Measurements from ENCODE around the gene TNF.
A peak's percentile ranks its signal among the peaks of the same experiment; 100 is the strongest.
"Not testable (repeated sequence)": the region's sequence is repeated elsewhere in the genome, so short reads cannot be mapped to it uniquely, and the experiment has no call there.

The TNF gene

DNA sequence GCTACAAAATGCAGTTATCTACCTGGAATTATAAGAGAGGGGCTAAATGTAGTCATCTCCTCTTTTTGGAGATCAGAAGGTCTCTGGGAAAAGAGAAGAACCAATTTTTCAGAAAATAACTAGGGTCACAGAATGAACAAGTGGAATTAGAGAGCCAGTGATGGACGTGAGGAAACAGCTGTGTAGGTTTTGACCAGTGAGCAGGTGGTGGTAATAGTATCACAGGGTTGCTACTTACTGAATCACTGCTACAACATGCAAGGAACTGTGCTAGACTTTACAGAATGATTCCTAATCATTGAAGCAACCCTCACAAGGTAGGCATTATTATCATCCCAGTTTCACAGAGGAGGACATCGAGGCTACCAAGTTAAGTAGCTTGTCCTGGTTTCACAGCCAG is 30.7 kb upstream of the TNF start:
- DNase-seq (ENCODE audit: low read depth in 2 of 2) = no peak

DNA sequence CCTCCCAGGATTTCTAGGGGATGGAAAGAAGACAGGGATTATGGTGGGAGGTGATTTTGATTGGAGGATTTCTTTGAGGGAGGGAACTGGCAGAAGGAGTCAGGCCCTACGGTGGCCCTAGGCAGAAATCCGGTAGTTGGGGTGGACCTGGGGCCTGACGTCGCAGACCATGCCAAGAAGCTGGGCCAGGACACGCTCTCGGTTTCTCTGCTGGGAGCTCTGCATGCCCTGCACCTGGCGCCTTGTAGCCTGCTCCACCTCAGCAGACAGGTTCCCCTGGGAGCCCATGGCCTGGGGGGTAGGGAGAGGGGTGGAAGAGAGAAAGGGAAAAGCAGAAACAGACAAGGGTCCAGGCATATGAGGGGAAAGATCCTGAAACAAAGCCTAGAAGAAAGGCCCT is 30.1 kb upstream of the TNF start:
- no peak for DNase-seq (ENCODE audit: low read depth in 2 of 2)

DNA sequence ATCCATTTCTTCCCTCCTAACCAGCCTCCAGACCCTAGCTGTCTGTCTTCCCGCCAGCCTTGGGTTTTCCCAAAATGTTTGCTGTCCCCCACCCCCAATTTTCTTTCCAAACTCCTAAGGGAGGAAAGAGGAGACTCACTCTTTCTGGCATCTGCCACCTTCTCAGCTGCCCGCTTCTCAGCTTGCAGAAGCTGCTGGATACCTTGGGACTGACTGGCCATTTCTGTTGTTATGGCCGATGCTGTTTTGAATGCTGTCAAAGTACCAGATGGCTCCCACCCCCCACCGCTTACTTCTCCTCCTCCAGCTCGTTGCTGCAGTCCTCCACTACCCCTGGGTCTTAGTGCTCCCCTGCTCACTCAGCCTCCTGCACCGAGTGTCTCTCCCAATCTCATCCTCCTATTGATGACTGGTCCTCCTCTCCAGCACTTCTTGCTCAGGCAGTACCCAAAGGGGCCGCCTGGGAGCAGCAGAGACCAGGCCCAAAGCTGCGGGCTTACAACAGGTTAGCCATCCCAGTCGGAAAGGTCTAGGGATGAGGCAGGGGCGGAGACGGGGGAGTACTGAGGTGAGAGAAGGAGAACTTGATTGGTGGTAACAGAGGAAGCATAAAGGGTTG is 28.9 kb upstream of the TNF start, which contains the start of gene ATP6V1G2:
Gene ATP6V1G2 (minus strand): TSS at position 270 of the 619 bp plus-strand sequence. CDS start 49 bp downstream, at position 221.
- peak; percentile 83 to 91 for DNase-seq (ENCODE audit: low read depth in 2 of 2)

DNA sequence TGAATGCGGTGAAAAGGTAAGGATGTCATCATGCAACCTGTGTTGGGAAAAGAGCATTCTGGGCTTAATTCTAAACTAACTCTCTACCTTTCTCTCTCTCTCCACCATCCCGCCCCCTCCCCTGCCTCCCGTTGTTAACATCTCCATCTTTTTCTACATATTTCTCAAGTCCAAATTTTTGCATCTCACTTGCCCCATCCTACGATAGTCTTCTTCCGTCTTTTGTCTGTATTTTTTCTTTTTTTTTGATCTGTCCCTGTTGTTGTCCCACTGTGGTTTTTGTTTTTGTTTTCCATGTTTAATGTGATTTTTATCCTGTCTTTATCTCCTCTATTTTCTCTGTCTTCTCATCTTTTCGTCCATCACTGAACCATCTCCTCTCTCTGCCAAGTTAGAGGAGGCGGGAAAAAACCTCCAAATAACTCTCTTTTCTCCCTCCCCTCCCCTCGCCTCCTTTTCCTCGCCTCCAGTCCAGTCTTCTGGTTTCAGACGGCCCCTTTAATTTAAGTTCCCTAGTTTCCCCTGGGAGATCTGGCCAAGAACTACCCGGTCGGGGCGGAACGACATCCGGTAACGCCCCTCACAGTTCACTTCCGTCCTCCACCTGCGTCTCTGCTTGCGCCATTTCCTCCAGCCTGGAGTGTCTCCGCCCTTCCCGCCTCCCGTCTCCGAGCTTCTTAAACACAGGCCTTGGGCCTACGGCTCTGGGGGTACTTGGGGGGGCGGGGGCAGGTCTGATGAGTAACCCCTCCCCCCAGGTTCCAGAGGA is 28.2 kb upstream of the TNF start, which contains the start of gene NFKBIL1:
Gene NFKBIL1 (plus strand): TSS at position 651 of the 769 bp plus-strand sequence. CDS start 87 bp downstream, at position 738.
- peak; percentile 85 to 91 for DNase-seq (ENCODE audit: low read depth in 2 of 2)

DNA sequence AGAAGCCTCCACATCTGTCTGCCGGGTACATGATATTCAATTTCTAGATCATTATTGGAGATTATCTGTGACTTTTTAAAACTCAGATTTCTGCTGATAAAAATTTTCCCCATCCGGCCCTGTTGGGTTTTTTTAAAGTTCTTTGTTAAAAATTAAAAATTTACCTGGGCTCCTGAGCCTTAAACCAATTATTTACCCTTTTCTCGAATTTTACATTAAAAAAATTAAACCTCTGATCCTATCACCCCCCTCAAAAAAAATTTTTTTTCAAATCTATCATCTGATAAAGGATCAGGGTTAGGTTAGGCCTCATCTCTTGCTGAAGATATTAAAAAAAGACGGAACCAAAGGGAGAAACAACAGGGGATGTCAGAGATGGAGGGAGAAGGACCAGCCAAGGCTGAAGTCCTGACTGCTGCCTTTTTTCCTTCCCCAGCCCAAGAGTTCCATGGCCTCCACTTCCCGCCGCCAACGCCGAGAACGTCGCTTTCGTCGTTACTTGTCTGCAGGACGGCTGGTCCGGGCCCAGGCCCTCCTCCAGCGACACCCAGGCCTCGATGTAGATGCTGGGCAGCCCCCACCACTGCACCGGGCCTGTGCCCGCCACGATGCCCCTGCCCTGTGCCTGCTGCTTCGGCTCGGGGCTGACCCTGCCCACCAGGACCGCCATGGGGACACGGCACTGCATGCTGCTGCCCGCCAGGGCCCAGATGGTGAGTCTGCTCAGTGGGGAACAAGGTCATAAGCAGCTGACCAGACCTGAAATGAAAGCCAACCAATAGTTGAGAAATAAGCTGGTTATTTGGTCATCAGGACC is 27.4 kb upstream of the TNF start:
- DNase-seq (ENCODE audit: low read depth in 2 of 2) = no peak

DNA sequence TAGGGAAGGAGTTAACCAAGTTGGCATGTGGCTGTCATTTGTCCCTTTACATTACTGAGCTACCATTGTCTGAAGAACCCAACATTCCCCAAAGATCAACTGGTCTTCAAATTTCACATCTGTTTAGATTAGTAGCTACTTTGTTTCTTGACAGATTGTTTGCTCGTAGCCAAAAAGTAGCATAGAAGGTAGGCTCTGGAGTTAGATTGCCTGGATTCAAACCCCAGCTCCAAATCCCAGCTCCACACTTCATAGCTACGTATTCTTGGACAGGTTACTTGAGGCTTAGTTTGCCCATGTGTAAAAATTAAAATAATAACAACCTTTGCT is 26.9 kb upstream of the TNF start:
- DNase-seq (ENCODE audit: low read depth in 2 of 2) = no peak

DNA sequence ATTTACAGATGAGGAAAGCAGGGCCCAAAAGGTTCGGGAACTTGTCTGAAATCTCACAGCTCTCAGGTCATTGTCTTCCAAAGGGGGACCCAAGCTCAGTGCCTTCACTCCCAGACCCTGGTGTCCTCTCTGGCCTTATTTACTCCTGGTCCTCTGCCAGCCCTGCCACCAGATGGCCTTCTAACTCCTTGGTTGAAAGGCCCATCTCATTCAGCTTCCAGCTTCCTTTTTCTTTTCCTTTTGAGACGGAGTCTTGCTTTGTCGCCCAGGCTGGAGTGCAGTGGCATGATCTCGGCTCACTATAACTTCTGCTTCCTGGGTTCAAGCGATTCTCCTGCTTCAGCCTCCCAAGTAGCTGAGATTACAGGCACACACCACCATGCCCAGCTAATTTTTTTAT is 24.0 kb upstream of the TNF start:
- DNase-seq (ENCODE audit: low read depth in 2 of 2) = not testable (repeated sequence)

DNA sequence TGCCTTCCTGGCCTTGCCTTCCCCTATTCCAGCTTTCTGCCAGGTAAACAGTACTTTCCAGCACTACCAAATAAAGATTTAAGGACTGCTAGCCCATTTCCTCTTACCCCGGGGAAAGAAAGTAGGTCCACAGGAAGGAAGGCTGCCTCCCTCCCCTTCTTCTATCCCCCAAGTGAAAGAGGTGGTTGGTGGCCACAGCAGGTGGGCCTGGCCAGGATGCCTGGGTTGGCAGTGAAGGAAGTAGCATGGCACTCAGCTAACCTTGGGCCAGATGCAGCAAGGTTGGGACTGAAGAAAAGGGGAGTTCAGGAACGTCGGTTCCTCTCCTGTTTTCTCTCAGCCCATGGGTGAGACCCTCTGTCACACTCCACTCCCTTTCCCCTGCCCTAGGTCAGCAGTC is 19.1 kb upstream of the TNF start:
- no peak for DNase-seq (ENCODE audit: low read depth in 2 of 2)

DNA sequence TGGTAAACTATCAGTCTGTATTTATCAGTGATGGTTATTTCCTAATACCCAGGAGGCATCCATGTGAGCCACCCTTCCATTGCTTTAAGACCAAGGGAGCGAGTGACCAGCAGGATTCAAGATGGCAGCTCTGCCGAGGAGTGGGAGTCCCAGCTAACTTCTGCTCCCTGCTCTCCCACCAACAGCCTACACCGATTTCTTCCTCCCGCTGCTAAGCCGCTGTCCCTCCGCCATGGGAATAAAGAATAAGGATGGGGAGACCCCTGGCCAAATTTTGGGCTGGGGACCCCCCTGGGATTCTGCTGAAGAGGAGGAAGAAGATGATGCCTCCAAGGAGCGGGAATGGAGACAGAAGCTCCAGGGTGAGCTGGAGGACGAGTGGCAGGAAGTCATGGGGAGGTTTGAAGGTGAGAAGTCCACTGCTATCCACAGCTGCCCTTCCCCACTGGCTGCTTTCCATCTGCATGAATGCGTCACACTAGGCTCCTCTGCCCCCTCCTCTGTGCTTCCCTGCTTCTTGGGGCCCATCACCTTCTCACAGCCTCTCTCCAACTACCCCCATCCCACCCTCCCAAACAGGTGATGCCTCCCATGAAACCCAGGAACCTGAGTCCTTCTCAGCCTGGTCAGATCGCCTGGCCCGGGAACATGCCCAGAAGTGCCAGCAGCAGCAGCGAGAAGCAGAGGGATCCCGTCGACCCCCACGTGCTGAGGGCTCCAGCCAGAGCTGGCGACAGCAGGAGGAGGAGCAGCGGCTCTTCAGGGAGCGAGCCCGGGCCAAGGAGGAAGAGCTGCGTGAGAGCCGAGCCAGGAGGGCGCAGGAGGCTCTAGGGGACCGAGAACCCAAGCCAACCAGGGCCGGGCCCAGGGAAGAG is 17.7 kb upstream of the TNF start:
- no peak for DNase-seq (ENCODE audit: low read depth in 2 of 2)

DNA sequence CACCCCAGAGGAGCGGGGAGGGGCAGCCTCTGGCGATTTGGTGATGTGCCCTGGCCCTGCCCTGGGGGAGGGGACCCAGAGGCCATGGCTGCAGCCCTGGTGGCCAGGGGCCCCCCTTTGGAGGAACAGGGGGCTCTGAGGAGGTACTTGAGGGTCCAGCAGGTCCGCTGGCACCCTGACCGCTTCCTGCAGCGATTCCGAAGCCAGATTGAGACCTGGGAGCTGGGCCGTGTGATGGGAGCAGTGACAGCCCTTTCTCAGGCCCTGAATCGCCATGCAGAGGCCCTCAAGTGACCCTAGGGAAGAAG is 17.1 kb upstream of the TNF start:
- DNase-seq (ENCODE audit: low read depth in 2 of 2) = no peak

DNA sequence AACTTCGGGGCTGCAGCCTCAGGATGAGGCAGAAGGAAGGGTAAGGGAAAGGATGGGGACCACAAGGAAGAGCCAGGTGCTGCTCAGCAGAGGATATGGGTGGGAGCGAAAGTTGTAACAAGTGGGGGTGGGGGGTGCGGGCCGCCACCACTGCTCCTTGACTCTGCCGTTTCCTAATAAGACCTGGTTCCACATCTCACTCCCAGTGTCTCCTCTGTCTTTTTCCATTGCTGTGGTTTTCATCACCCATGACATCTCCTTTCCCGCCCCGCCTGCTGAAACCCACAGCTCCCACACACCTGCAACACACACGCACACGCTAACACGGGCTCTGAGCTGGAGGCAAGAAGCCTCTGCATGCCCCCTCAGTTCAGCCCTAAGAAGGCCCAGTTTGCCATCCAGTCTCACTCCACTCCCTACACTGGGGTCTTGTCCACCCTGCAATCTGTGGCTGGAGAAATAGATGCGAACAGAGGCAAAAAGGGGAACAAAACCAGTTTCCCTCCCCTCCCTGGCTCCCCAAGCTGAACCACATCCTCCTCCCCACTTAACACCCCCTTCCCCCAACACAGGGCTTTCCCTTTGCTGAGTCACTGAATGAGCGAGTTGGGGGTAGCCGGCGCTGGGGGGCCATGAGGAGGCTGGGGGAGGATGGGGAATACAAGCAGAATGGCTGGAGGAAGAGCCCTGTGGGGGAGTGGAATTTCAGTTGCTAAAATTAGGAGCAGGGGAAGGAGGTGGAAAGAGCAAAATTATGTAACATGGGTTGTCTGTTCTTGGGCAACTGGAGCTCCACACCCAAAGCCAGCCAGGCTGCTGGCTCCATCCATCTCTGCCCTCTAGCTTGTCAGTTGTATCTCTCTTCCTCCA is 16.5 kb upstream of the TNF start:
- peak in 1 of 2 donors; percentile 66 for DNase-seq (ENCODE audit: low read depth in 2 of 2)

DNA sequence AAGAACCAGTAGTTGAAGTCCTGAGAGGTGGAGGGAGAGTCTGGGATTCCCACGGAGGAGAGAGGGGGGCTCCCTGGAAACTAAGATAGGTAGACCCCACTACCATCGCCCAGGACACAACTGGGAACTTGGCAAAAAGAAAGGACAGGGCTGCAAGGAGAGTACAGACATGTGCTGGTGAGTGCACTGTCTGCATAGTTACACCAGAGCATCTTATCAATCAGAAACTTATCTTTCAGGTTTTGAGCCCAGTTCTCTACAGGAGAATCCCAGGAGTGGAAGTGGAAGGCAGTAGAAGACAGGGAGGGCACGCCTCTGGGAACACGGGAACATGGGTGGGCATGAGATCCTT is 15.8 kb upstream of the TNF start:
- no peak for DNase-seq (ENCODE audit: low read depth in 2 of 2)

DNA sequence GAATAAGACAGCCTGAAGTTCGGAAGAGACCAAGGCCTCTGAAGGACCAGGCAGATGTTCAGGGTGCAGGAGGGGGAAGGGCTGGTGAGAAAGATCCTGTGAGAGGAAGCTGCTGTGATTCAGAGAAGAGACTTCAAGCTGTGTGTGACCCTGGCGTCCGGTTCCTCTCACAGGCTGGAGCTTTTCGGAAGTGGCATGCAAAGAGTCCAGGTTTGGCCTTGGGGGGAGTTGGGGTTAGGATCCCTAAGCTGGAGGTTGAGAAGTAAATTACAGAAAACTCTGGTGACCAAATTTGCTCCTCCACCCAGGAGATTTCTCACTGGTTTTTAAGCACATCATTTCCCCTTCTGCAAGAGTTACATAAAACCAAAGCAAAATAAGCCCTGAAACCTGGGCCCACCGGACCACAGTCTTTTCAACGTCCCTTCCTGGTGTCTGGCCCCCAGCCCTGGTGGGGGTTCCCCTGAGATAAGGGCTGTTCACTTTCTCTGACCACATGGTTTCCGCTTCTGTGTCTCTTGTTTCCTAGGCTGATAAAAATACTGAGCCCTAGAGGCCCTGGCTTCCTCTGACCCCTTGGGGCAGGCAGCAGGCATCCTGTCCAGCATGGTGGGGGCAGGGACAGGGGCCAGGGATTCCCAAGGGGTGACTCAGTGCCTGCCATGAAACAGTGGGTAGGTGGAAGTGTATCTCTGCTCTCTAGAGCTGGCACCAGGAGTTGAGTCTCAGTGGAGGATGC is 15.2 kb upstream of the TNF start:
- DNase-seq (ENCODE audit: low read depth in 2 of 2) = no peak

DNA sequence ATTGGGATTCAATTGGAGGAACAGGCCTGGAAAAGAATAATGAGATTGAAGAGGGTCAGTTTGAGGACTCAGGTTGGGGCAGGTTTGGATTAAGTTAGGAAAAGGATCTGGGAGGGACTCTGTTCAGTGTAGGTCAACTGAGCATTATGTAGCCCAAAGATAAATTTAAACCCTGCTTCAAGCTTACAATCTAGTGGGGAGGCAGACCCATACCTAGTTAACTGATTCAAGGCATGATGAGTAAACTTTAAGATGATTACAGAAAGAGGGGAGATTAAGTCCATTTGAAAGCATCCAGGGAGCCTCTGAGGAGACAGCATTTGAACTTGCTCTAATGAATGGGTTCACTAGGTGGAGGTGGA is 14.7 kb upstream of the TNF start:
- DNase-seq (ENCODE audit: low read depth in 2 of 2) = no peak

DNA sequence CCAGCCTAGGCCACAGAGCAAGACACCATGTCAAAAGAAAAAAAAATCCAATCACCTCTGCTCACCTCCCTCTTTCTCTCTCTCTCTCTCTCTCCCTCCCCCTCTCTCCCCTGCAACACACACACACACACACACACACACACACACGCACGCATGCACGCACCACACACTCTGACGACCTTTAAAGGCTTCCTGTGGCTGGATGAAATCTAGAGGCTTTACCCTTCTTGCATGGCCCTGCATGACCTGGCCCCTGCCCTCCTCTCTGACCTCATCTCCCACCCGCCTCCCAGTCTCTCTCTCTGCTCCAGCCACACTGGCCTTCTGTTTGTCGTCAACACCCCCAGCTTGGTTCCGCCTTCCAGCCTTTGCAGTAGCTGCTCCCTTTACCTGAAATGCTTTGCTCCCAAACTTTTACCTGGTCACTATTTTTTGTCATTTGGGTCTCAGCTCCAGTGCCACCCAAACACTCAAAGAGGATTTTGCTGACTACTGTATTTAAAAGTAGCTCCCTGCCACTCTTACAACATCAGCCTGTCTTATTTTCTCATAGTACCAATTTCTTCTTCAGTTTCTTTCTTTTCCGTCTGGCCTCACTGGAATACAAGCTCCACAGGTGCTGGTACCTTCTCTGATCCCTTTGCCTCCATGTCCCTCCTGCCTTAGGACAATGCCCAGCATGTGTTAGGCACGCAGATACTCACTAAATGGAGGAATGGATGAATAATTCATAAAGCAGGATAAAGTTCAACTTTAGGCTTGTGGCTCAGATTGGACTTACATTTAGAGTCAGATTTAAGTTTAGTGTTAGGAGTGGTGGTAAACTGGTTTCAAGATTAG is 7.6 kb upstream of the TNF start:
- no peak for DNase-seq (ENCODE audit: low read depth in 2 of 2)

DNA sequence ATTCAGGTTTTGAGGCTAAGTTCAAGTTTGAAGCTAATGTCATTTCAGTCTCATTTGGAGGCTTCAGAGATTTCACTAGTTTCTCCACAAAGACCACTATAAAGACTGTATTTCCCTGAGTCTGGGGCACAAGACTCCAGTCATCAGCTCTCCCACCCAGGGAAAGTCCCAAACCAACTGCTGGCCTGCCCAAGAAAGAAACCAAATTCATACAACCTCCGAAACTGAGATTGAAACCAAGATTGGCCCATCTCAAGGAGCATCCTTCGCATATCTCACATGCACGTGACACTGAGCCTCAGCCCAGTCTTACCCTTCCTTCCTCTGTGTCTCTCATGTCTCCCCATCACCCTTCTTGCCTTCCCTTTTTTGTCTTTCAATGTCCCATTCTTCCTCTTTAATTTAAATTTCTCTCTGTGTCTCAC is 6.8 kb upstream of the TNF start:
- DNase-seq (ENCODE audit: low read depth in 2 of 2) = no peak

DNA sequence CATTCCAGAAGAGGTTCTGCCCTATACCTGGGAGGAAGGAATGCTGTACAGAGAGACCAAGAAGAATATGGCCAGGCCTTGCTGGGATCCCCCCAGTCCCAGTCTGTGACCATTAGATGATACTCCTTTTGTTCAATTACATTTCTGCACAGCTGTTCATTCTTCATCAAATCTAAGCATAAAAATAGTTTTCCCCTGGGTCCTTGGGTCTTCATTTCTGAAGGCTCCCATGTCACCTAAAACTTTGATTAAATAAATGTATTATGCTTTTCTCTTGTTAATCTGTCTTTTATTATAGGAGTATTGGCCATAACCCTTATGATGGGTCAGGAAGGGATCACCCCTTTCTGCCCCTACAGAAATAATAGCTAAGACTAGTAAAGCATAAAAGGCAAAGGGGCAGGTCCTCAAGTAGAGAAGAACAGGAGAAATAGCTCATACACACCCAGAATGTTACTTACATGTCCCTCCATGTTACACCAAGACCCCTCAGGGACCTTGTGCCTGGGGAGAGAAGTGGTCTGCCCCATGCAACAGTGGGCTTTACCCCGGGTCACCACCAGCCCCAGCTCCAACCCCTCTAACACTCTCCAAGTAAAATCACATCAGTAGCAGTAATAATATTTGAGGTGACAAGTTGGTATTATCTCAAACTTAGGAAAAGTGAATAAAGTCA is 5.4 kb upstream of the TNF start:
- DNase-seq (ENCODE audit: low read depth in 2 of 2) = no peak

DNA sequence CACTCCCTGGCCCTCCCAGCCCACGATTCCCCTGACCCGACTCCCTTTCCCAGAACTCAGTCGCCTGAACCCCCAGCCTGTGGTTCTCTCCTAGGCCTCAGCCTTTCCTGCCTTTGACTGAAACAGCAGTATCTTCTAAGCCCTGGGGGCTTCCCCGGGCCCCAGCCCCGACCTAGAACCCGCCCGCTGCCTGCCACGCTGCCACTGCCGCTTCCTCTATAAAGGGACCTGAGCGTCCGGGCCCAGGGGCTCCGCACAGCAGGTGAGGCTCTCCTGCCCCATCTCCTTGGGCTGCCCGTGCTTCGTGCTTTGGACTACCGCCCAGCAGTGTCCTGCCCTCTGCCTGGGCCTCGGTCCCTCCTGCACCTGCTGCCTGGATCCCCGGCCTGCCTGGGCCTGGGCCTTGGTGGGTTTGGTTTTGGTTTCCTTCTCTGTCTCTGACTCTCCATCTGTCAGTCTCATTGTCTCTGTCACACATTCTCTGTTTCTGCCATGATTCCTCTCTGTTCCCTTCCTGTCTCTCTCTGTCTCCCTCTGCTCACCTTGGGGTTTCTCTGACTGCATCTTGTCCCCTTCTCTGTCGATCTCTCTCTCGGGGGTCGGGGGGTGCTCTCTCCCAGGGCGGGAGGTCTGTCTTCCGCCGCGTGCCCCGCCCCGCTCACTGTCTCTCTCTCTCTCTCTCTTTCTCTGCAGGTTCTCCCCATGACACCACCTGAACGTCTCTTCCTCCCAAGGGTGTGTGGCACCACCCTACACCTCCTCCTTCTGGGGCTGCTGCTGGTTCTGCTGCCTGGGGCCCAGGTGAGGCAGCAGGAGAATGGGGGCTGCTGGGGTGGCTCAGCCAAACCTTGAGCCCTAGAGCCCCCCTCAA is 3.1 kb upstream of the TNF start, which contains the start of gene LTA:
Gene LTA (plus strand): TSS at position 249 of the 871 bp plus-strand sequence. CDS start 454 bp downstream, at position 703.
- DNase-seq (ENCODE audit: low read depth in 2 of 2) = peak; percentile 72 to 78
